Measurements from ENCODE around the gene NELFCD. TPM values are rescaled to one million over a fixed set of nuclear protein-coding genes. Genes with fewer than 3 reads are reported as not detected.
"Not testable (repeated sequence)": the region's sequence is repeated elsewhere in the genome, so short reads cannot be mapped to it uniquely, and the experiment has no call there.

Gene NELFCD
- polyA plus RNA-seq, 1 donor from 2014 or later, result 88.7 TPM

DNA sequence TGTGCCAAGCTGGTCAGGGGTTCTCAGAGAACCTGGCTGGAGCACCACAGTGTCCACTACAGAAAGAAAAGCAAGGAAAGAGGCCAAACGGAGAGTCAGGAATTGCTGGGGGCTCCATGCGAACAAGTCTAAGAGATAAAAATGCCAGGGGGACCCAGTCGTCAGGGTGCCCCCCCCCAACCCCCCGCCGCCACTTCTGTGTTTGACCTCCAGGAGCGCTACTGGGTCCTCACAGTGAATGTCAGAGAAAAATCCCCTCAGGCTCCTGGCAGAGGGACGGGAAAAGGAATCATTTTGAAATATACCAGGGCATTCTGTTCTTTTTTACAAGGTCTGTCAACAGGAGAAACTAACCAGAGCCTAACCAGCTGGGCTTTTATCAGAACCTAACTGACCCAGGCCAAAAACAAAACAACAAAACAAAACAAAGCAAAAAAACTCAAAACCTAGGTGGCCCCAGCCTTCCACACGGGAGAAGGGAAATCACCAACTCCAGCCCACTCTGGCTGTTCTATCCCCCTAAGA is 17.9 kb upstream of the NELFCD start:
- H3K27me3 ChIP-seq (ENCODE audit: insufficient read depth, low read depth, low read length), result no peaks in the 10 kb centered on the region
- no peak overlapping the region for H3K4me2 ChIP-seq (ENCODE audit: low read length)
- H3F3A ChIP-seq (ENCODE audit: insufficient read depth, low read length, poor library complexity, severe bottlenecking), result no peaks in the 10 kb centered on the region
- no peaks in the 10 kb centered on the region for H3K79me2 ChIP-seq (replicated peaks; ENCODE audit: insufficient read depth, low read length)
- H3K27ac ChIP-seq (ENCODE audit: low read length), result no peak overlapping the region
- no peak overlapping the region for H3K9ac ChIP-seq (ENCODE audit: low read length)
- H4K20me1 ChIP-seq (ENCODE audit: insufficient read depth), result no peaks in the 10 kb centered on the region
- no peaks in the 10 kb centered on the region for H3K9me2 ChIP-seq (ENCODE audit: insufficient read depth, low read length)
- H2AFZ ChIP-seq (ENCODE audit: low read depth, low read length), result no peak overlapping the region
- no peaks in the 10 kb centered on the region for H3K36me3 ChIP-seq (ENCODE audit: insufficient read depth, low read length)
- no peaks in the 10 kb centered on the region for H3K9me3 ChIP-seq (ENCODE audit: low read length)
- TF ChIP-seq, protein P1, sequence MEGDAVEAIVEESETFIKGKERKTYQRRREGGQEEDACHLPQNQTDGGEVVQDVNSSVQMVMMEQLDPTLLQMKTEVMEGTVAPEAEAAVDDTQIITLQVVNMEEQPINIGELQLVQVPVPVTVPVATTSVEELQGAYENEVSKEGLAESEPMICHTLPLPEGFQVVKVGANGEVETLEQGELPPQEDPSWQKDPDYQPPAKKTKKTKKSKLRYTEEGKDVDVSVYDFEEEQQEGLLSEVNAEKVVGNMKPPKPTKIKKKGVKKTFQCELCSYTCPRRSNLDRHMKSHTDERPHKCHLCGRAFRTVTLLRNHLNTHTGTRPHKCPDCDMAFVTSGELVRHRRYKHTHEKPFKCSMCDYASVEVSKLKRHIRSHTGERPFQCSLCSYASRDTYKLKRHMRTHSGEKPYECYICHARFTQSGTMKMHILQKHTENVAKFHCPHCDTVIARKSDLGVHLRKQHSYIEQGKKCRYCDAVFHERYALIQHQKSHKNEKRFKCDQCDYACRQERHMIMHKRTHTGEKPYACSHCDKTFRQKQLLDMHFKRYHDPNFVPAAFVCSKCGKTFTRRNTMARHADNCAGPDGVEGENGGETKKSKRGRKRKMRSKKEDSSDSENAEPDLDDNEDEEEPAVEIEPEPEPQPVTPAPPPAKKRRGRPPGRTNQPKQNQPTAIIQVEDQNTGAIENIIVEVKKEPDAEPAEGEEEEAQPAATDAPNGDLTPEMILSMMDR (IDR thresholded peaks at IDR 0.05; ENCODE audit: poor library complexity, severe bottlenecking), result no peak
- TF ChIP-seq SMC3 (conservative IDR thresholded peaks at IDR 0.05; ENCODE audit: poor library complexity), result no peak
- no peak for TF ChIP-seq EZH2 (IDR thresholded peaks at IDR 0.05; ENCODE audit: borderline replicate concordance, insufficient read depth, low read length, poor library complexity, severe bottlenecking)
- TF ChIP-seq MXI1 (conservative IDR thresholded peaks at IDR 0.05; ENCODE audit: poor library complexity, severe bottlenecking), result no peak
- TF ChIP-seq TAF1 (IDR thresholded peaks at IDR 0.05; ENCODE audit: low read depth), result no peak
- no peak for TF ChIP-seq RAD21 (conservative IDR thresholded peaks at IDR 0.05)
- TF ChIP-seq, protein P2, sequence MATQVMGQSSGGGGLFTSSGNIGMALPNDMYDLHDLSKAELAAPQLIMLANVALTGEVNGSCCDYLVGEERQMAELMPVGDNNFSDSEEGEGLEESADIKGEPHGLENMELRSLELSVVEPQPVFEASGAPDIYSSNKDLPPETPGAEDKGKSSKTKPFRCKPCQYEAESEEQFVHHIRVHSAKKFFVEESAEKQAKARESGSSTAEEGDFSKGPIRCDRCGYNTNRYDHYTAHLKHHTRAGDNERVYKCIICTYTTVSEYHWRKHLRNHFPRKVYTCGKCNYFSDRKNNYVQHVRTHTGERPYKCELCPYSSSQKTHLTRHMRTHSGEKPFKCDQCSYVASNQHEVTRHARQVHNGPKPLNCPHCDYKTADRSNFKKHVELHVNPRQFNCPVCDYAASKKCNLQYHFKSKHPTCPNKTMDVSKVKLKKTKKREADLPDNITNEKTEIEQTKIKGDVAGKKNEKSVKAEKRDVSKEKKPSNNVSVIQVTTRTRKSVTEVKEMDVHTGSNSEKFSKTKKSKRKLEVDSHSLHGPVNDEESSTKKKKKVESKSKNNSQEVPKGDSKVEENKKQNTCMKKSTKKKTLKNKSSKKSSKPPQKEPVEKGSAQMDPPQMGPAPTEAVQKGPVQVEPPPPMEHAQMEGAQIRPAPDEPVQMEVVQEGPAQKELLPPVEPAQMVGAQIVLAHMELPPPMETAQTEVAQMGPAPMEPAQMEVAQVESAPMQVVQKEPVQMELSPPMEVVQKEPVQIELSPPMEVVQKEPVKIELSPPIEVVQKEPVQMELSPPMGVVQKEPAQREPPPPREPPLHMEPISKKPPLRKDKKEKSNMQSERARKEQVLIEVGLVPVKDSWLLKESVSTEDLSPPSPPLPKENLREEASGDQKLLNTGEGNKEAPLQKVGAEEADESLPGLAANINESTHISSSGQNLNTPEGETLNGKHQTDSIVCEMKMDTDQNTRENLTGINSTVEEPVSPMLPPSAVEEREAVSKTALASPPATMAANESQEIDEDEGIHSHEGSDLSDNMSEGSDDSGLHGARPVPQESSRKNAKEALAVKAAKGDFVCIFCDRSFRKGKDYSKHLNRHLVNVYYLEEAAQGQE (IDR thresholded peaks at IDR 0.05; ENCODE audit: borderline replicate concordance), result no peak
- TF ChIP-seq POLR2AphosphoS5 (IDR thresholded peaks at IDR 0.05), result no peak
- TF ChIP-seq EP300 (conservative IDR thresholded peaks at IDR 0.05; ENCODE audit: poor library complexity, severe bottlenecking), result no peak
- H3K4me3 ChIP-seq (ENCODE audit: low read length), result no peak overlapping the region

DNA sequence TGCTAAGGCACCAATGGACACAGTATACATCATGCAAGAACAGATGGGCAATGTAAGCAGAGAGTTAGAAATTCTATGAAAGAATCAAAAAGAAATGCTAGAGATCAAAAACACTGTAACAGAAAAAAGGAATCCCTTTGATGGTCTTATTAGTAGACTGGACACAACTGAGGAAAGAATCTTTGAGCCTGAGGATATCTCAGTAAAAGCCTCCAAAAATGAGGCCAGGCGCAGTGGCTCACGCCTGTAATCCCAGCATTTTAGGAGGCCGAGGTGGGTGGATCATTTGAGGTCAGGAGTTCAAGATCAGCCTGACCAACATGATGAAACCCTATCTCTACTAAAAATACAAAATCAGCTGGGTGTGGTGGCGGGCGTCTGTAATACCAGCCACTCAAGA is 17.1 kb upstream of the NELFCD start:
- H3K4me3 ChIP-seq (ENCODE audit: low read length); H3K9me2 ChIP-seq (ENCODE audit: insufficient read depth, low read length); H3F3A ChIP-seq (ENCODE audit: insufficient read depth, low read length, poor library complexity, severe bottlenecking); H3K9ac ChIP-seq (ENCODE audit: low read length); H4K20me1 ChIP-seq (ENCODE audit: insufficient read depth); H3K79me2 ChIP-seq (replicated peaks; ENCODE audit: insufficient read depth, low read length); H3K27me3 ChIP-seq (ENCODE audit: insufficient read depth, low read depth, low read length); H3K27ac ChIP-seq (ENCODE audit: low read length); H3K9me3 ChIP-seq (ENCODE audit: low read length); H3K36me3 ChIP-seq (ENCODE audit: insufficient read depth, low read length); H2AFZ ChIP-seq (ENCODE audit: low read depth, low read length); H3K4me2 ChIP-seq (ENCODE audit: low read length): not testable (repeated sequence)
